IMR-90 (cell line): ENCODE results near the gene CTNNAL1. TPM values are rescaled to one million over a fixed set of nuclear protein-coding genes. Genes with fewer than 3 reads are reported as not detected.

ENCODE experiments used
- ATAC-seq: fragments of 200-7000 bp; cut with Tn5 transposase; 2 replicates; pipeline ENCODE4 v1.9.1; 2020; ENCODE audit warnings: low read depth, mild to moderate bottlenecking, moderate library complexity
- BruUV-seq: library from RNA; stranded (reverse); fragments of 400-500 nt; replicated peaks from 2 replicates; lab custom pipeline; 2021; lab: Mats Ljungman, UMichigan
- CTCF ChIA-PET: fragments of 300-600 bp; formaldehyde crosslinking; extraction: SDS; loops from one replicate; lab custom pipeline; 2021; ENCODE audit warnings: antibody characterized with exemption; lab: Yijun Ruan, JAX
- POLR2A ChIA-PET: fragments of 300-600 bp; sonication (Branson Sonifier 250); formaldehyde crosslinking; loops from one replicate; lab custom pipeline; 2022; ENCODE audit warnings: antibody characterized with exemption; ENCODE audit not compliant: unreplicated experiment; lab: Charles Lee
- DNase-seq: peaks from one replicate; pipeline ENCODE4 v3.0.0; 2013
- H2AFZ ChIP-seq: replicated peaks from 2 replicates; pipeline ENCODE3; 2013; ENCODE audit warnings: low read length, mild to moderate bottlenecking; ENCODE audit not compliant: poor library complexity
- H2AK5ac ChIP-seq: 2 replicates; pipeline ENCODE4 v1.6.1; 2013; ENCODE audit warnings: low read depth, low read length, inconsistent platforms
- H2AK9ac ChIP-seq: replicated peaks from 2 replicates; pipeline ENCODE3; 2013; ENCODE audit warnings: mild to moderate bottlenecking, low read depth, low read length, moderate library complexity; ENCODE audit not compliant: poor library complexity
- H2BK120ac ChIP-seq: 2 replicates; pipeline ENCODE4 v1.6.1; 2013; ENCODE audit warnings: low read depth, low read length, inconsistent platforms
- H2BK15ac ChIP-seq: 3 replicates; pipeline ENCODE4 v1.6.1; 2013; ENCODE audit warnings: low read depth, low read length, inconsistent platforms
- H2BK20ac ChIP-seq: 2 replicates; pipeline ENCODE4 v1.6.1; 2013; ENCODE audit warnings: low read depth, mild to moderate bottlenecking, inconsistent platforms, low read length, moderate library complexity
- H2BK5ac ChIP-seq: 2 replicates; pipeline ENCODE4 v1.6.1; 2013; ENCODE audit warnings: mild to moderate bottlenecking, low read depth, low read length, inconsistent platforms; ENCODE audit not compliant: poor library complexity, severe bottlenecking
- H3K14ac ChIP-seq: replicated peaks from 2 replicates; pipeline ENCODE4 v1.6.1; 2013; ENCODE audit warnings: low read depth, low read length, inconsistent platforms
- H3K18ac ChIP-seq: 2 replicates; pipeline ENCODE4 v1.6.1; 2013; ENCODE audit warnings: low read depth, low read length, control low read depth
- H3K23ac ChIP-seq: 2 replicates; pipeline ENCODE4 v1.6.1; 2013; ENCODE audit warnings: low read depth, low read length, inconsistent platforms
- H3K27ac ChIP-seq: 2 replicates; pipeline ENCODE4 v1.5.1; 2013; ENCODE audit warnings: mild to moderate bottlenecking, control low read depth, low read length; ENCODE audit not compliant: insufficient read depth
- H3K27me3 ChIP-seq: 2 replicates; pipeline ENCODE4 v1.6.1; 2013; ENCODE audit warnings: low read length; ENCODE audit not compliant: control insufficient read depth, insufficient read depth
- H3K36me3 ChIP-seq: 2 replicates; pipeline ENCODE4 v1.6.1; 2013; ENCODE audit warnings: low read length, mixed read lengths; ENCODE audit not compliant: control insufficient read depth, insufficient read depth
- H3K4ac ChIP-seq: 2 replicates; pipeline ENCODE4 v1.6.1; 2013; ENCODE audit warnings: low read depth, low read length, inconsistent platforms
- H3K4me1 ChIP-seq: 2 replicates; pipeline ENCODE4 v1.6.1; 2013; ENCODE audit warnings: low read length, mixed read lengths; ENCODE audit not compliant: control insufficient read depth, insufficient read depth
- H3K4me2 ChIP-seq: 2 replicates; pipeline ENCODE4 v1.6.1; 2013; ENCODE audit warnings: low read depth, mild to moderate bottlenecking, control low read depth, low read length, moderate library complexity
- H3K4me3 ChIP-seq: 2 replicates; pipeline ENCODE4 v1.5.1; 2013; ENCODE audit warnings: low read depth, mild to moderate bottlenecking, control low read depth, low read length, moderate library complexity; ENCODE audit not compliant: insufficient read depth
- H3K56ac ChIP-seq: 2 replicates; pipeline ENCODE4 v1.6.1; 2013; ENCODE audit warnings: low read length, inconsistent platforms; ENCODE audit not compliant: insufficient read depth; ENCODE audit errors: extremely low read depth
- H3K79me1 ChIP-seq, 2 experiments: 2 replicates each; pipeline ENCODE4 v1.6.1; 2013; ENCODE audit warnings: low read length in 2 of 2, inconsistent platforms in 1 of 2, low read depth in 1 of 2
- H3K9ac ChIP-seq: 2 replicates; pipeline ENCODE4 v1.6.1; 2013; ENCODE audit warnings: low read depth, low read length, control low read depth
- H3K9me1 ChIP-seq: 2 replicates; pipeline ENCODE4 v1.6.1; 2013; ENCODE audit warnings: low read length, inconsistent platforms; ENCODE audit not compliant: insufficient read depth
- H3K9me3 ChIP-seq: 2 replicates; pipeline ENCODE4 v1.6.1; 2013; ENCODE audit warnings: low read length; ENCODE audit not compliant: control insufficient read depth, insufficient read depth
- H4K20me1 ChIP-seq: 2 replicates; pipeline ENCODE4 v1.6.1; 2013; ENCODE audit warnings: low read length, inconsistent platforms; ENCODE audit not compliant: insufficient read depth
- H4K5ac ChIP-seq: 2 replicates; pipeline ENCODE4 v1.6.1; 2013; ENCODE audit warnings: mild to moderate bottlenecking, low read depth, low read length, control low read depth
- H4K8ac ChIP-seq, 2 experiments: 2 replicates each; pipeline ENCODE4 v1.6.1; 2013; ENCODE audit warnings: low read depth in 2 of 2, low read length in 2 of 2, control low read depth in 1 of 2, inconsistent platforms in 1 of 2
- H4K91ac ChIP-seq: 2 replicates; pipeline ENCODE4 v1.6.1; 2013; ENCODE audit warnings: low read depth, low read length, inconsistent platforms; ENCODE audit not compliant: insufficient read depth
- BHLHE40 ChIP-seq: fragments of 150-350 bp; IDR thresholded peaks from 2 replicates; pipeline ENCODE4 v1.6.1; 2016; ENCODE audit warnings: mild to moderate bottlenecking, low read depth, low read length
- CHD1 ChIP-seq: IDR thresholded peaks from 2 replicates; pipeline ENCODE4 v1.6.1; 2012; ENCODE audit warnings: low read depth, low read length, improper control_type of control experiment
- CTCF ChIP-seq: conservative IDR thresholded peaks from 2 replicates; pipeline ENCODE4 v1.5.1; 2012; ENCODE audit warnings: mild to moderate bottlenecking, low read depth, low read length, improper control_type of control experiment
- FOS ChIP-seq: fragments of 150-350 bp; IDR thresholded peaks from 2 replicates; pipeline ENCODE4 v1.6.1; 2016; ENCODE audit warnings: low read depth, low read length
- MAZ ChIP-seq: IDR thresholded peaks from 2 replicates; pipeline ENCODE4 v1.6.1; 2012; ENCODE audit warnings: low read depth, mild to moderate bottlenecking, low read length, improper control_type of control experiment, moderate library complexity, borderline replicate concordance
- RFX5 ChIP-seq: IDR thresholded peaks from 2 replicates; pipeline ENCODE4 v1.8.0; 2012; ENCODE audit warnings: low read depth, mild to moderate bottlenecking, low read length, moderate library complexity
- SMC3 ChIP-seq: fragments of 150-350 bp; IDR thresholded peaks from 2 replicates; pipeline ENCODE4 v1.6.1; 2016; ENCODE audit warnings: low read depth, mild to moderate bottlenecking, antibody characterized with exemption, low read length, moderate library complexity
- WGBS, 2 experiments: methylation state at CpG; one replicate each; pipeline versions ENCODE4 v1.1.5 to v1.1.7; 2013; ENCODE audit warnings: missing lambda C conversion rate in 2 of 2; ENCODE audit not compliant: insufficient read length in 1 of 2; ENCODE audit errors: extremely low coverage in 2 of 2; 5-methylcytosine and 5-hydroxymethylcytosine counted together
- dilution Hi-C: fragments of 300-500 bp; cut with HindIII; formaldehyde crosslinking; loops from one replicate; pipeline ENCODE4 v1.14.3; 2018; ENCODE audit warnings: low sequenced_read_pairs; ENCODE audit not compliant: unreplicated experiment
- in situ Hi-C: fragments of 300-500 bp; cut with MboI; formaldehyde crosslinking; loops from 3 replicates; pipeline ENCODE4 v1.14.3; 2019; ENCODE audit warnings: low sequenced_read_pairs, inconsistent platforms, mixed read lengths
- intact Hi-C: fragments of 100-400 bp; cut with micrococcal nuclease; formaldehyde crosslinking; loops from 2 replicates; pipeline ENCODE4 v1.10.0; 2022
- polyA plus RNA-seq, 3 experiments: library from polyadenylated mRNA; depleted of rRNA; stranded (reverse); fragments of >200 nt; gene quantifications; 2 replicates each; pipeline ENCODE4 v1.2.3, GENCODE V29; 2012; ENCODE audit warnings: low replicate concordance in 1 of 3
- total RNA-seq: library from RNA; depleted of rRNA; stranded (reverse); fragments of >200 nt; gene quantifications from 2 replicates; pipeline ENCODE4 v1.2.3, GENCODE V29; 2012

CTNNAL1 gene
- total and polyA plus RNA-seq, 2 of the 4 experiments (the other 2 are of a cell fraction), result 72.3 to 131 TPM

- Histone ChIP-seq H2AK9ac (no peak overlapping the region), H3K27me3 (no peaks in the 10 kb centered on the region), H3K9ac (no peak overlapping the region), H4K91ac (no peak overlapping the region), H2BK20ac (no peak overlapping the region), H4K20me1 (0 out of 2 replicates have a peak, but pooled peaks cover 2% of the 10 kb centered on the region), H3K4ac (no peak overlapping the region), H3K9me3 (no peaks in the 10 kb centered on the region), H2AK5ac (no peak overlapping the region), H4K5ac (no peak overlapping the region), H3K4me1 (peaks cover 7% of the 10 kb centered on the region), H3K9me1 (peaks cover 8% of the 10 kb centered on the region; the same call in 1 of the 2 replicates), H3K56ac (no peak overlapping the region), H3K14ac (no peak overlapping the region), H3K36me3 (peaks cover 9% of the 10 kb centered on the region; the same call in 1 of the 2 replicates), H2BK15ac (no peak overlapping the region), H2AFZ (no peak overlapping the region), H3K23ac (no peak overlapping the region), H2BK120ac (no peak overlapping the region), H2BK5ac (no peak overlapping the region), H3K79me1 (peaks cover 22% of the 10 kb centered on the region in 2 experiments; a peak in 3 of 4 replicates), H3K4me2 (no peak overlapping the region), H4K8ac (no peak overlapping the region), H3K4me3 (no peak overlapping the region), H3K18ac (no peak overlapping the region), H3K27ac (no peak overlapping the region)
- intact Hi-C loops (no loop called here), in situ Hi-C loops (no loop called here), dilution Hi-C loops (no loop called here)
- ATAC-seq, result peak; percentile 51
- DNase-seq, result peak; percentile 61
- TF ChIP-seq CTCF (no peak), FOS (no peak), SMC3 (no peak), MAZ (no peak), BHLHE40 (no peak), CHD1 (no peak), RFX5 (no peak)
- WGBS, 2 experiments, result no CpG with 5 or more reads among the region's 5 CpGs
- no TSS peak for BruUV-seq
- CTCF ChIA-PET, result no interaction called here
- POLR2A ChIA-PET, result no interaction called here
These were observed 21.8 kb downstream of the CTNNAL1 start for GRCh38 chr9:108991479-108991878.
